Right lobe of liver (tissue), 6 donors: Measurements from ENCODE around the gene RASGRP2. TPM values are rescaled to one million over a fixed set of nuclear protein-coding genes. Genes with fewer than 3 reads are reported as not detected.

Experiments used
- ATAC-seq, 4 donors: fragments of 200-7000 bp; cut with Tn5 transposase; one replicate each; pipeline ENCODE4 v1.9.1; 2020; ENCODE audit warnings: mild to moderate bottlenecking in 4 of 4, moderate library complexity in 4 of 4
- DNase-seq, 3 donors: peaks; one replicate each; pipeline ENCODE4 v3.0.0-alpha.2; 2020
- H3K27ac ChIP-seq, 3 donors: fragments of 200-600 bp; one replicate each; pipeline ENCODE4 v1.8.0; 2022
- H3K27me3 ChIP-seq, 2 donors: fragments of 200-600 bp; one replicate each; pipeline ENCODE4 v1.8.0; 2022
- H3K36me3 ChIP-seq, 4 donors: fragments of 200-600 bp; sonication (generic) in 1 of 4; one replicate each; pipeline versions ENCODE4 v1.5.1 to v1.8.0; 2017 to 2022; ENCODE audit warnings: control low read depth in 1 of 4
- H3K4me1 ChIP-seq, 4 donors: fragments of 200-600 bp; sonication (generic) in 1 of 4; one replicate each; pipeline versions ENCODE4 v1.5.1 to v1.8.0; 2017 to 2022; ENCODE audit warnings: control low read depth in 1 of 4
- H3K4me3 ChIP-seq, 3 donors: fragments of 200-600 bp; one replicate each; pipeline ENCODE4 v1.8.0; 2022
- H3K9me3 ChIP-seq, 4 donors: fragments of 200-600 bp; sonication (generic) in 1 of 4; one replicate each; pipeline versions ENCODE4 v1.5.1 to v1.8.0; 2017 to 2022; ENCODE audit warnings: control low read depth in 1 of 4
- POLR2A ChIP-seq: fragments of 450-650 bp; IDR thresholded peaks from one replicate; pipeline ENCODE4 v1.6.1; 2017; ENCODE audit warnings: antibody characterized with exemption, mild to moderate bottlenecking
- WGBS: methylation state at CpG from one replicate; pipeline ENCODE4 v1.1.6; 2018; ENCODE audit warnings: low coverage, low lambda C conversion rate; ENCODE audit not compliant: insufficient coverage; ENCODE audit errors: missing lambda C conversion rate; 5-methylcytosine and 5-hydroxymethylcytosine counted together
- intact Hi-C, 2 donors: fragments of 100-400 bp; cut with DNase I; formaldehyde crosslinking; loops; one replicate each; pipeline versions ENCODE4 v1.11.2 to v1.14.1; 2022
- total RNA-seq, 6 experiments: library from RNA; depleted of rRNA in 2 of 6; stranded (reverse); fragments of >200 nt in 2 of 6; fragmentation: NEBNext Ultra II Directional in 3 of 6; extraction: Animal tissue kit (Norgen Biotek cat#: 25700) in 3 of 6; gene quantifications; one replicate each; pipeline versions ENCODE4 v1.1.0 to v1.2.4, GENCODE V29; 2016 to 2023
- TF ChIP-seq, protein P1 (sequence below), 4 donors: fragments of 200-600 bp in 3 of 4; fragments of 450-650 bp in 1 of 4; IDR thresholded peaks; one replicate each; pipeline versions ENCODE4 v1.5.1 to v1.8.0; 2016 to 2022; ENCODE audit warnings: antibody characterized with exemption in 4 of 4, mild to moderate bottlenecking in 2 of 4
- donor health status: DM: no; HTN: yes; CAD: no.
- donor health status: DM: no; HTN: no; CAD: no.
- donor health status: DM: no; HTN: no; CAD: no.
- donor health status: DM: no; HTN: yes; CAD: no.
- donor health status: DM: no; HTN: yes; CAD: no.

Gene RASGRP2
- total RNA-seq, 6 experiments from 2014 or later: 1.6 to 8.1 (median 3.2) TPM

DNA sequence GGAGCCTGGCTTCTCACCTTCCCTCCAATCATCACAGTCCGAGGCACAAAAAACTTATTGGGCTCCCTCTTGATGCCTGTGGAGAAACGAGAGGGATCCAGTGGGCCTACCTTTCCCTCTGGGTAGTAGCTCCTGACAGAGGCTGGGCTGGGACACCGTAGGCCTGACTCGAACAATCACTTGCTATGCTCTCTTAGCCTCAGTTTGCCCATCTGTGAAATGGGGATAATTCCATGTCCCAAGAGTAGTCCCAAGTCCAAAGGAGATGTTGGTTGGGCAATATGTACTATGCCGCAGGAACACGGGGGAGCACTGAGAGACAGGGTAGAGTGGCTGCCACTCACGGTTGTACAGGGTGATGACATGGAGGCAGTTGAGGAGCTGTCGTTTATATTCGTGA, 7.6 kb upstream of the RASGRP2 start:
- peak in 1 of 3 donors; percentile 18 for DNase-seq
- TF ChIP-seq, protein P1, sequence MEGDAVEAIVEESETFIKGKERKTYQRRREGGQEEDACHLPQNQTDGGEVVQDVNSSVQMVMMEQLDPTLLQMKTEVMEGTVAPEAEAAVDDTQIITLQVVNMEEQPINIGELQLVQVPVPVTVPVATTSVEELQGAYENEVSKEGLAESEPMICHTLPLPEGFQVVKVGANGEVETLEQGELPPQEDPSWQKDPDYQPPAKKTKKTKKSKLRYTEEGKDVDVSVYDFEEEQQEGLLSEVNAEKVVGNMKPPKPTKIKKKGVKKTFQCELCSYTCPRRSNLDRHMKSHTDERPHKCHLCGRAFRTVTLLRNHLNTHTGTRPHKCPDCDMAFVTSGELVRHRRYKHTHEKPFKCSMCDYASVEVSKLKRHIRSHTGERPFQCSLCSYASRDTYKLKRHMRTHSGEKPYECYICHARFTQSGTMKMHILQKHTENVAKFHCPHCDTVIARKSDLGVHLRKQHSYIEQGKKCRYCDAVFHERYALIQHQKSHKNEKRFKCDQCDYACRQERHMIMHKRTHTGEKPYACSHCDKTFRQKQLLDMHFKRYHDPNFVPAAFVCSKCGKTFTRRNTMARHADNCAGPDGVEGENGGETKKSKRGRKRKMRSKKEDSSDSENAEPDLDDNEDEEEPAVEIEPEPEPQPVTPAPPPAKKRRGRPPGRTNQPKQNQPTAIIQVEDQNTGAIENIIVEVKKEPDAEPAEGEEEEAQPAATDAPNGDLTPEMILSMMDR (IDR thresholded peaks at IDR 0.05): no peak
- TF ChIP-seq POLR2A: no peak
- no peak overlapping the region for H3K4me3 ChIP-seq
- 76% methylated on average over 8 of the region's 9 CpGs for WGBS
- H3K27ac ChIP-seq: no peak overlapping the region
- no peak for ATAC-seq
- intact Hi-C loops: no loop called here
- no peaks in the 10 kb centered on the region for H3K27me3 ChIP-seq
- H3K36me3 ChIP-seq: no peaks in the 10 kb centered on the region
- no peaks in the 10 kb centered on the region for H3K9me3 ChIP-seq
- no peaks in the 10 kb centered on the region for H3K4me1 ChIP-seq

DNA sequence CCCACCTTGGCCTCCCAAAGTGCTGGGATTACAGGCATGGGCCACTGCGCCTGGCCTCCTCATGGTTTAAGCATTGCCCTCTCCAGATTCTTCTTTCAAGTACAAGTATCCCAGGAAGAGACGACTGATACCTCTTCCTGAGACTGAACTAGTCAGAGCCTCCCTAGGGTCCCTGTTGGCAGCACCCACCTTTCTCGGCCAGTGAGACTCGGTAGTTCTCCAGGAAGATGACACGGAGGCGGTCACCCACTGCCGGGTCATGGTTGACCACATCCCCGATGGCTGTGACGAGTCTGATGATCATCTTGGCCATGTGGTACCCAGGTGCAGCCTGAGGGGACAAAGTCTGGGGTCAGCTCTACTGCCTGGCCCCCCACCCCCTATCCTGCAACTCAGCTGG, 7.2 kb upstream of the RASGRP2 start:
- DNase-seq (peak in 1 of 3 donors; percentile 35), ATAC-seq (no peak)
- Histone ChIP-seq H3K4me3 (no peak overlapping the region), H3K36me3 (no peaks in the 10 kb centered on the region), H3K9me3 (no peaks in the 10 kb centered on the region), H3K27ac (no peak overlapping the region), H3K4me1 (no peaks in the 10 kb centered on the region), H3K27me3 (no peaks in the 10 kb centered on the region)
- TF ChIP-seq, protein P1 (IDR thresholded peaks at IDR 0.05): no peak
- no peak for TF ChIP-seq POLR2A
- WGBS: 97% methylated on average over 9 of the region's 9 CpGs
- intact Hi-C loops: no loop called here

GRCh38 chr11:64750361-64751054, 6.6 kb upstream of the RASGRP2 start:
- WGBS: 91% methylated on average over 10 of the region's 13 CpGs
- H3K9me3 ChIP-seq: no peaks in the 10 kb centered on the region
- TF ChIP-seq, protein P1 (IDR thresholded peaks at IDR 0.05): no peak
- TF ChIP-seq POLR2A: no peak
- H3K4me1 ChIP-seq: no peaks in the 10 kb centered on the region
- no peaks in the 10 kb centered on the region for H3K36me3 ChIP-seq
- no peak overlapping the region for H3K4me3 ChIP-seq
- no peak overlapping the region for H3K27ac ChIP-seq
- H3K27me3 ChIP-seq: peaks cover 0 to 4% of the 10 kb centered on the region in 2 donors
- intact Hi-C loops: no loop called here
- ATAC-seq (no peak), DNase-seq (peak in 1 of 3 donors; percentile 41)

GRCh38 chr11:64747961-64748665, 4.2 kb upstream of the RASGRP2 start:
- TF ChIP-seq, protein P1 (IDR thresholded peaks at IDR 0.05): no peak
- no peak for TF ChIP-seq POLR2A
- Histone ChIP-seq H3K4me1 (peaks cover 0 to 10% (median under 1%) of the 10 kb centered on the region in 4 donors), H3K27ac (no peak overlapping the region), H3K4me3 (no peak overlapping the region), H3K9me3 (no peaks in the 10 kb centered on the region), H3K27me3 (peaks cover 0 to 5% of the 10 kb centered on the region in 2 donors), H3K36me3 (no peaks in the 10 kb centered on the region)
- DNase-seq: peak in 1 of 3 donors; percentile 32
- no peak for ATAC-seq
- WGBS: 90% methylated on average over 13 of the region's 15 CpGs
- intact Hi-C loops: no loop called here
